H9 (cell line): ENCODE data around the gene FAM3D. TPM values are rescaled to one million over a fixed set of nuclear protein-coding genes. Genes with fewer than 3 reads are reported as not detected.
A peak's percentile ranks its signal among the peaks of the same experiment; 100 is the strongest.

Experiments
- DNase-seq: peaks from one replicate; pipeline ENCODE4 v3.0.0-alpha.2; 2017
- H2AFZ ChIP-seq: one replicate; pipeline ENCODE4 v1.6.1; 2013; ENCODE audit warnings: mild to moderate bottlenecking, low read length, control low read depth, moderate library complexity
- H2AK5ac ChIP-seq: 2 replicates; pipeline ENCODE4 v1.6.1; 2013; ENCODE audit warnings: low read length, control low read depth, mixed read lengths; ENCODE audit not compliant: insufficient read length
- H2BK120ac ChIP-seq: one replicate; pipeline ENCODE4 v1.6.1; 2013; ENCODE audit warnings: low read depth, mild to moderate bottlenecking, low read length, control low read depth, inconsistent platforms; ENCODE audit not compliant: poor library complexity, severe bottlenecking
- H2BK12ac ChIP-seq: 2 replicates; pipeline ENCODE4 v1.6.1; 2013; ENCODE audit warnings: low read length, control low read depth, mixed read lengths, low read depth; ENCODE audit not compliant: insufficient read length
- H2BK15ac ChIP-seq: 2 replicates; pipeline ENCODE4 v1.6.1; 2013; ENCODE audit warnings: low read depth, low read length, control low read depth
- H2BK20ac ChIP-seq: one replicate; pipeline ENCODE4 v1.6.1; 2013; ENCODE audit warnings: low read depth, mild to moderate bottlenecking, low read length, control low read depth, inconsistent platforms; ENCODE audit not compliant: poor library complexity, severe bottlenecking
- H2BK5ac ChIP-seq: 2 replicates; pipeline ENCODE4 v1.6.1; 2013; ENCODE audit warnings: low read length, control low read depth, mixed read lengths; ENCODE audit not compliant: insufficient read length
- H3K14ac ChIP-seq: 2 replicates; pipeline ENCODE4 v1.6.1; 2013; ENCODE audit warnings: low read length, control low read depth; ENCODE audit not compliant: insufficient read depth
- H3K18ac ChIP-seq: 2 replicates; pipeline ENCODE4 v1.6.1; 2013; ENCODE audit warnings: low read depth, mild to moderate bottlenecking, mixed read lengths, low read length, control low read depth; ENCODE audit not compliant: insufficient read length
- H3K23ac ChIP-seq: 2 replicates; pipeline ENCODE4 v1.6.1; 2013; ENCODE audit warnings: low read length, control low read depth, mixed read lengths, low read depth; ENCODE audit not compliant: insufficient read length
- H3K23me2 ChIP-seq: 2 replicates; pipeline ENCODE4 v1.6.1; 2013; ENCODE audit warnings: low read depth, mild to moderate bottlenecking, mixed read lengths, low read length, control low read depth; ENCODE audit not compliant: insufficient read length, poor library complexity, severe bottlenecking
- H3K27ac ChIP-seq: 2 replicates; pipeline ENCODE4 v1.5.1; 2013; ENCODE audit warnings: low read length, control low read depth, mixed read lengths, low read depth; ENCODE audit not compliant: insufficient read length
- H3K27me3 ChIP-seq: 2 replicates; pipeline ENCODE4 v1.6.1; 2013; ENCODE audit warnings: low read length, control low read depth, inconsistent platforms; ENCODE audit not compliant: insufficient read depth
- H3K4ac ChIP-seq: 2 replicates; pipeline ENCODE4 v1.6.1; 2013; ENCODE audit warnings: low read depth, mild to moderate bottlenecking, control low read depth, inconsistent platforms, low read length, moderate library complexity
- H3K4me1 ChIP-seq: 2 replicates; pipeline ENCODE4 v1.6.1; 2013; ENCODE audit warnings: low read length, control low read depth, inconsistent platforms; ENCODE audit not compliant: insufficient read depth
- H3K4me2 ChIP-seq: 2 replicates; pipeline ENCODE4 v1.6.1; 2013; ENCODE audit warnings: low read length, control low read depth, mixed read lengths; ENCODE audit not compliant: insufficient read length, insufficient read depth
- H3K56ac ChIP-seq: 2 replicates; pipeline ENCODE4 v1.6.1; 2013; ENCODE audit warnings: low read depth, mild to moderate bottlenecking, mixed read lengths, low read length, control low read depth; ENCODE audit not compliant: insufficient read length
- H3K79me1 ChIP-seq: 2 replicates; pipeline ENCODE4 v1.6.1; 2013; ENCODE audit warnings: low read depth, mild to moderate bottlenecking, moderate library complexity, low read length, control low read depth, inconsistent platforms; ENCODE audit not compliant: insufficient read depth, poor library complexity, severe bottlenecking
- H3K79me2 ChIP-seq: 2 replicates; pipeline ENCODE4 v1.6.1; 2013; ENCODE audit warnings: low read length, control low read depth, inconsistent platforms; ENCODE audit not compliant: insufficient read depth
- H3K9ac ChIP-seq: 2 replicates; pipeline ENCODE4 v1.6.1; 2013; ENCODE audit warnings: low read length, control low read depth, mixed read lengths; ENCODE audit not compliant: insufficient read length; ENCODE audit errors: extremely low read depth
- H3K9me3 ChIP-seq: one replicate; pipeline ENCODE4 v1.6.1; 2013; ENCODE audit warnings: low read depth, low read length, inconsistent platforms; ENCODE audit not compliant: control insufficient read depth
- H3T11ph ChIP-seq: one replicate; pipeline ENCODE4 v1.6.1; 2013; ENCODE audit warnings: mild to moderate bottlenecking, low read length, control low read depth, inconsistent platforms
- H4K20me1 ChIP-seq: one replicate; pipeline ENCODE4 v1.6.1; 2013; ENCODE audit not compliant: control insufficient read depth, insufficient read length, insufficient read depth
- H4K5ac ChIP-seq: 2 replicates; pipeline ENCODE4 v1.6.1; 2013; ENCODE audit warnings: low read depth, mild to moderate bottlenecking, mixed read lengths, low read length, control low read depth; ENCODE audit not compliant: insufficient read length
- H4K8ac ChIP-seq: replicated peaks from 2 replicates; pipeline ENCODE4 v1.6.1; 2013; ENCODE audit warnings: low read length, control low read depth, mixed read lengths, low read depth; ENCODE audit not compliant: insufficient read length
- H4K91ac ChIP-seq: 2 replicates; pipeline ENCODE4 v1.6.1; 2013; ENCODE audit warnings: low read depth, mild to moderate bottlenecking, moderate library complexity, mixed read lengths, low read length, control low read depth; ENCODE audit not compliant: insufficient read length
- H3K27ac Mint-ChIP-seq, 3 experiments: 2 replicates in 2 of 3; 3 replicates in 1 of 3; pipeline ENCODE4 v1.8.0; 2020 to 2021; ENCODE audit warnings: mixed read lengths in 3 of 3, mild to moderate bottlenecking in 1 of 3, moderate library complexity in 1 of 3
- H3K27me3 Mint-ChIP-seq: 2 replicates; pipeline ENCODE4 v1.8.0; 2021; ENCODE audit warnings: low read depth, mild to moderate bottlenecking, moderate library complexity, mixed read lengths
- H3K36me3 Mint-ChIP-seq, 3 experiments: 2 replicates in 2 of 3; 3 replicates in 1 of 3; pipeline ENCODE4 v1.8.0; 2020 to 2021; ENCODE audit warnings: low read depth in 3 of 3, mixed read lengths in 3 of 3; ENCODE audit not compliant: insufficient read depth in 1 of 3
- H3K4me1 Mint-ChIP-seq, 2 experiments: 2 replicates each; pipeline ENCODE4 v1.8.0; 2020; ENCODE audit warnings: mixed read lengths in 2 of 2
- H3K4me3 Mint-ChIP-seq, 2 experiments: 2 replicates in 1 of 2; 3 replicates in 1 of 2; pipeline ENCODE4 v1.8.0; 2020 to 2021; ENCODE audit warnings: mild to moderate bottlenecking in 2 of 2, mixed read lengths in 2 of 2, moderate library complexity in 1 of 2
- H3K9me3 Mint-ChIP-seq, 2 experiments: 2 replicates in 1 of 2; 3 replicates in 1 of 2; pipeline ENCODE4 v1.8.0; 2020; ENCODE audit warnings: mild to moderate bottlenecking in 2 of 2, mixed read lengths in 2 of 2, moderate library complexity in 1 of 2
- WGBS: extraction: QIAGEN DNeasy Blood & Tissue Kit; methylation state at CpG from one replicate; pipeline ENCODE4 v1.1.7; 2013; ENCODE audit warnings: missing lambda C conversion rate, low lambda C conversion rate, mixed read lengths; ENCODE audit not compliant: insufficient read length; ENCODE audit errors: extremely low coverage; 5-methylcytosine and 5-hydroxymethylcytosine counted together
- total RNA-seq: library from RNA; stranded (reverse); gene quantifications from 2 replicates; pipeline ENCODE4 v1.2.1, GENCODE V29; 2021
- TF ChIP-seq, protein P1 (sequence below): fragments of 200-600 bp; sonication (generic); conservative IDR thresholded peaks from 3 replicates; pipeline ENCODE4 v1.8.0; 2021; ENCODE audit warnings: antibody characterized with exemption, mild to moderate bottlenecking

FAM3D gene
- total RNA-seq, 1 experiment from 2014 or later = not detected

DNA sequence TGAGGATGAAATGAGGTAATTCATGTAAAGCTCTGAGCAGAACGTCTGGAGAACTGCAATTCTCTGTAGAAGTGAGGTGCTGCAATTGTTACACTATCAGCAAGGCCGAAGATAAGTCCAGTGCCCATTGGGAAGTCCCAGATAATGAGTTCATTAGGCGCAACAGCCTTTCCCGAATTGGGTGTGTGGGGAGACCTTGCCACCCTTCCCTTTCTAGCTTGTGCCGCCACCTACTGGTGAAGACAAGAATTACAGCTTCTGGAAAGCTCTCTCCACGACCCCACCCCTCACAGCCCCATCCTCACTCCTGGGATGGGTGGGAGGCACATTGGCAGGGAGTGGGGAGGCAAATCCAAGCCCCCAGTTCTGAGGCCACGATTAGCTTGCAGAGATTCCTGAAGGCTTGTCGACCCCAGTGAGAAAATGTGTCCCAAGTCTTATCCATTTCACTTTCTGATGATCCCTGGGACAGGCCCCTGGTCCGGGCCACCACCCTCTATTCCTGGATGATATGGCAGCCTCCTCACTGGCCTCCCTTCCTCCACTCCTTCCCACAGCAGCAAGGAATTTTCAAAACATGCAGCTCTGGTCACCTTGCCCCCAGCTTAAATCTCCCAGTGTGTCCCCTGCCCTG, 36.4 kb downstream of the FAM3D start:
- Histone ChIP-seq H2AK5ac (no peak overlapping the region), H3K27me3 (no peaks in the 10 kb centered on the region; the same call in 1 of the 2 replicates), H3K9me3 (no peaks in the 10 kb centered on the region), H3K18ac (no peak overlapping the region), H2BK12ac (no peak overlapping the region), H3K79me2 (no peaks in the 10 kb centered on the region), H3K4me1 (no peaks in the 10 kb centered on the region), H3K4ac (no peak overlapping the region), H3K14ac (no peak overlapping the region), H4K91ac (no peak overlapping the region), H3K79me1 (no peaks in the 10 kb centered on the region), H2BK5ac (no peak overlapping the region), H2BK20ac (no peak overlapping the region), H3K27ac (no peak overlapping the region), H4K8ac (no peak overlapping the region), H3K9ac (no peak overlapping the region), H3K56ac (no peak overlapping the region), H4K20me1 (no peaks in the 10 kb centered on the region), H3K23ac (no peak overlapping the region), H3K4me2 (no peak overlapping the region), H2BK15ac (no peak overlapping the region), H3T11ph (no peak overlapping the region), H3K23me2 (no peaks in the 10 kb centered on the region), H2AFZ (no peak overlapping the region), H2BK120ac (no peak overlapping the region), H4K5ac (no peak overlapping the region)
- no CpG with 5 or more reads among the region's 9 CpGs for WGBS
- H3K4me1 Mint-ChIP-seq = peaks cover 0 to 4% of the 10 kb centered on the region in 2 experiments; a peak in 1 of 4 replicates
- H3K27ac Mint-ChIP-seq = peak overlapping the region in 1 of 3 experiments; percentile 15; a peak in 1 of 7 replicates
- peaks cover 54% of the 10 kb centered on the region for H3K27me3 Mint-ChIP-seq
- DNase-seq = peak; percentile 78
- TF ChIP-seq, protein P1, sequence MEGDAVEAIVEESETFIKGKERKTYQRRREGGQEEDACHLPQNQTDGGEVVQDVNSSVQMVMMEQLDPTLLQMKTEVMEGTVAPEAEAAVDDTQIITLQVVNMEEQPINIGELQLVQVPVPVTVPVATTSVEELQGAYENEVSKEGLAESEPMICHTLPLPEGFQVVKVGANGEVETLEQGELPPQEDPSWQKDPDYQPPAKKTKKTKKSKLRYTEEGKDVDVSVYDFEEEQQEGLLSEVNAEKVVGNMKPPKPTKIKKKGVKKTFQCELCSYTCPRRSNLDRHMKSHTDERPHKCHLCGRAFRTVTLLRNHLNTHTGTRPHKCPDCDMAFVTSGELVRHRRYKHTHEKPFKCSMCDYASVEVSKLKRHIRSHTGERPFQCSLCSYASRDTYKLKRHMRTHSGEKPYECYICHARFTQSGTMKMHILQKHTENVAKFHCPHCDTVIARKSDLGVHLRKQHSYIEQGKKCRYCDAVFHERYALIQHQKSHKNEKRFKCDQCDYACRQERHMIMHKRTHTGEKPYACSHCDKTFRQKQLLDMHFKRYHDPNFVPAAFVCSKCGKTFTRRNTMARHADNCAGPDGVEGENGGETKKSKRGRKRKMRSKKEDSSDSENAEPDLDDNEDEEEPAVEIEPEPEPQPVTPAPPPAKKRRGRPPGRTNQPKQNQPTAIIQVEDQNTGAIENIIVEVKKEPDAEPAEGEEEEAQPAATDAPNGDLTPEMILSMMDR = peak; percentile 93
- no peak overlapping the region for H3K4me3 Mint-ChIP-seq
- H3K36me3 Mint-ChIP-seq = no peaks in the 10 kb centered on the region
- no peaks in the 10 kb centered on the region for H3K9me3 Mint-ChIP-seq
